DMS53 treated with DMSO at 0.1 percent for 48 hours (cell line): ENCODE results near the gene BCL2.
"Not testable (repeated sequence)": the region's sequence is repeated elsewhere in the genome, so short reads cannot be mapped to it uniquely, and the experiment has no call there.

Experiments
- DNase-seq: peaks from one replicate; lab custom pipeline; 2025; ENCODE audit not compliant: unreplicated experiment; lab: John Stamatoyannopoulos, UW

The BCL2 gene

GRCh38 chr18:63236921-63237846, 82.4 kb downstream of the BCL2 start:
- no peak for DNase-seq

- no peak for DNase-seq
Observed at GRCh38 chr18:63236406-63236805, 83.2 kb downstream of the BCL2 start.

DNA sequence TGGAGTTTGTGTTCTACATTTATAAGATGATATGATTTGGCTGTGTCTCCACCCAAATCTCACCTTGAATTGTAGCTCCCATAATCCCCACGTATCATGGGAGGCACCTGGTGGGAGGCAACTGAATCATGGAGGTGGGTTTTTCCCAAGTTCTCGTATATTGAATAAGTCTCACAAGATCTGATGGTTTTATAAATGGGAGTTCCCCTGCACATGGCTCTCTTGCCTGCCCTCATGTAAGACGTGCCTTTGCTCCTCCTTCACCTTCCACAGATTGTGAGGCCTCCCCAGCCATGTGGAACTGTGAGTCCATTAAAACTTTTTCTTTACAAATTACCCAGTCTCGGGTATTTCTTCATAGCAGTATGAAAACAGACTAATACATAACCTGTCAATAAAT, 83.6 kb downstream of the BCL2 start:
- DNase-seq, result not testable (repeated sequence)

DNA sequence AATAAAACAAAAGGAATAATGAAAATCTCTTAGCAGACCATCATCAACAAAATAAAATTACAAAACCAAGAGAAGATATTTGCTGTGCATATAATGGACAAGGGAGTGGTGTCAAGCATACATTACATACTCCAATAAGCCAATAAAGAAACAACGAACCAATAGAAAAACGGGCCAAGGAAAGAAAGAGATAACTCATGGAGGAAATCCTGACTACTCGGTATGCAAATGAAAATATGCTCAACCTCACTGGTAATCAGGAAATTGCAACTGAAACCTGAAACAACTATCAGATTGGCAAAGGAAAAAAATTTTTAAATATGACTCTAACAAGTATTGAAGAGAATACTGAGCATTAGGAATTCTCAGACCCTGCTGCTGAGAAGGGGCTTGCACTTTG, 84.7 kb downstream of the BCL2 start:
- DNase-seq, result no peak

DNA sequence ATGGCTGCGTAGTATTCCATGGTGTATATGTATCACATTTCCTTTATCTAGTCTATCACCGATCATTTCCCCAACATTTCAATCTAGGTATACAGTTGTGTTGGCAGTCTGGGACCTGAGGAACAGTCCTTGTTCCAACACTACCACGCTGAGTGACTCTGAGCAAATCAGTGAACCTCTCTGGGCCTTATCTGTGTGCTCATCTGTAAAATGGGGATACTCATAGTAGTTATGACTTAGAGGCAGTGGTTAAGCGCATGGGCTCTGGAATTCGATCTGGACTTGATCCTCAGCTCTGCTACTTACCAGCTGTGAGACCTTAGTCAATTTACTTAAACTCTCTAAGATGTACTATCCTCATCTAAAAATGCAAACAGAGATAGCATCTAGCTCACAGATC, 85.1 kb downstream of the BCL2 start:
- no peak for DNase-seq

DNA sequence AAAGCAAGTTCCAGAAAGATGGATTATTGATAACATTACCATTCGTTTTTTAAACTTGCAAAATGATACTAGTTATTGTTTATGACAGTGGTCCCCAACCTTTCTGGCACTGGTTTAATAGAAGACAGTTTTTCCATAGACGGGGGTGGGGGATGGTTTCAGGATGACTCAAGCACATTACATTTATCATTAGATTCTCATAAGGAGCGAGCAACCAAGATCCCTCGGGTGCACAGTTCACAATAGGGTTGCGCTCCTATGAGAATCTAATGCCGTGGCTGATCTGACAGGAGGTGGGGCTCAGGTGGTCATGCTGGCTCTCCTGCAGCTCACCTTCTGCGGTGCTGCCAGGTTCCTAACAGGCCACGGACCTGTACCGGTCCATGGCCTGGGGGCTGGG, 86.2 kb downstream of the BCL2 start:
- no peak for DNase-seq

DNA sequence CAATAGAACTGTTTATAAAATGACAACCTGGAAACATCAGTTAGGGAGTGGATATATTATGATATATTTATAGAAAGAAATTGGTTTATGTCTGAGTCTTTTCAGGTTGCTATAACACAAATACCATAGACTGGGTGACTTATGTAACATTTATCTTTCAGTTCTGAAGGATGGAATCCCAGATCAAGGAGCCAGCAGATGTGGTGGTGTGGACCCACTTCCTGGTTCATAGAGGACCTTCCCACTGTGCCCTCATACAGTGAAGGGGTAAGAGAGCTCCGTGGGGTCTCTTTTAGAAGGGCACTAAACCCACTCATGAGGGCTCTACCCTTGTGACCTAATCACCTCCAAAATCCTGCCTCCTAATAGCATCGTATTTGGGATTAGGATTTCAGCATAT, 86.7 kb downstream of the BCL2 start:
- DNase-seq, result no peak

DNA sequence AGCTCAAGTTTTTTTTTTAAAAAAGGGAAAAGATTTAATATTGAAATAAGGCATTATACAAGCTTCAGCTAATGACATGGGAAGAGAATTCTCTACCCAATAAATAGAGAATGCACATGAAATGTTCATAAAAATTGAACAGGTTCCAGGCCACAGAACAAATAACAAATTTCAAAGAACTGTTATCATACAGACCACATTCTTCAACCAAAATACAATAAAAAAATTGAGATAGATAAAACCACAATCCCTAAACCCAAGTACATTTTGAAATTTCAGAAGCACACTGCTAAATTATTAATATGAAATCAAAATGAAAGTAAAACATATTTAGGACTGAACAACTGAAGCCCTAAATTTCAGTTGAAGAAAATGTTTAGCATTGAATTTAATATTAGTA, 89.6 kb downstream of the BCL2 start:
- DNase-seq, result no peak

DNA sequence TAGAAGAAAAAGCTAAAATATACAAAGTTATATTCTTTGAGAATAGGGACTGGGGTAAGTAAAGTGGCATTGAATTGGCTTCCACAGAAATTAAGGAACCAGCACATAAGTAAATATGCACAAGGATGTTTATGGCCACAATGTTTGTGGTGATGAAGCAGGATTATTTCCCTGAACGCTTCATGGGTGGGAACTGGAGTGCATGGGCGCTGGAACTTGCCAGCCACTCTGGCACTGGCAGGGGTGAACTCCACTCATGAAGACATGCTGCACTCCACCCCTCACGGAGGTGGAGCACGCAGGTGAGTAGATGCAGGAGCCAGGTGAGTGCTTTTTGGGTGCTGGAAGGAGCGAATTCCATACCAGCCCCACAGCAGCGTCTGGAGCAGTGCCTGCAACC, 94.1 kb downstream of the BCL2 start:
- peak; percentile 76 for DNase-seq

- no peak for DNase-seq
Observed at GRCh38 chr18:63224630-63225029, 94.9 kb downstream of the BCL2 start.

GRCh38 chr18:63223837-63224236, 95.7 kb downstream of the BCL2 start:
- DNase-seq, result no peak

DNA sequence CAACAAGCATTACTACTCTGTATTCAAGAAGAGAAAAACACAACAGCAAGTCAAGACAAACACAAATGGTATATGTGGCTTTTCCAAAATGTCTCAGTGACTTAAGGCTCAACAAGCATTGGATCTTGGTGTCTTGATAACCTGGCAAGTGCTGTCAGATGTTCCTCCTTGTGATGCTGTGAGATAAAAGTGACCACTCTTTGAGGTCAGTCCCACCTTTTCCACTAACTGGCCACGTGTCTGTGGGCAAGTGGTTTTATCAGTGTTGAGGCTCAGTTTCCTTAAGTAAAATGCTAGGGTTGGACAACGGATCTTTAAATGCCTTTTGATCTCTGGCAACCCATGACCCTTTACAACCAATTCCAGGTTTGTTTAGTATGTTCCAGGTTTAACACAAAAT, 98.7 kb downstream of the BCL2 start:
- DNase-seq, result no peak

- DNase-seq, result no peak
Observed at GRCh38 chr18:63218472-63218871, 101.1 kb downstream of the BCL2 start.

- DNase-seq, result peak; percentile 97
Observed at GRCh38 chr18:63216516-63217311, 102.9 kb downstream of the BCL2 start.

DNA sequence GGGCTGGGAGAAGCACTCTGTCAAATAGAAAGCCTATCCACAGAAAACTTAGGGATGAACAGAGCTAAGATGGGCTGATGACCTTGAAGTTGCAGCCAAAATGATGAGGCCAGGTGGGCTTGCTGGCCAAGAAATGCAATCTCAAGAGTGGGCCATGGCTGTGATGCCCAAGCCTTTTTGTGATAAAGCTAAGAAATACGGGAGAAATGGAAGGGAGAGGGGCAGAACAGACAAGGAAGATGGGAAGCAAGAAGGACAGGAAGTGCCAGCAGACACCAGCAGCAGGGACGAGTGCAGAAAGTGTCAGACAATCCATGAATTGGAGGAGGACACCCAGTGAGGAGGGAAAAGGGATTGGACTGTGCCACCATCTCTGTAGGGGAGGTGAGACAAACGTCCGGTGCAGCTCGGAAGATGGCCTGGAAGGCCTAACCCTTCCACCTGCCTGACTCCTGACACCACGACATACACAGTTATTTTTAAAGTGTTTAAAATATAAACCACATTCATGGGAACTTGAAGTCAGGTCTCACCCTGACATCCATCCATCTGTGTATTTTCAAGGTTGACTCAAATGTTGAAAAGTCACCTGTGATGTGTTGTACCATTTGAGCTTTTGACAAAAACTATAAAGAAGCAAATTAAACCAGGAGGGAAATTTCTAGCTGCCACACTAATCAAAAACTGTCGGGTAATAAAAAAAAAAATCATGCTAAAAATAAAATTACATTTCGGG, 105.5 kb downstream of the BCL2 start:
- no peak for DNase-seq

GRCh38 chr18:63213331-63213900, 106.2 kb downstream of the BCL2 start:
- no peak for DNase-seq

DNA sequence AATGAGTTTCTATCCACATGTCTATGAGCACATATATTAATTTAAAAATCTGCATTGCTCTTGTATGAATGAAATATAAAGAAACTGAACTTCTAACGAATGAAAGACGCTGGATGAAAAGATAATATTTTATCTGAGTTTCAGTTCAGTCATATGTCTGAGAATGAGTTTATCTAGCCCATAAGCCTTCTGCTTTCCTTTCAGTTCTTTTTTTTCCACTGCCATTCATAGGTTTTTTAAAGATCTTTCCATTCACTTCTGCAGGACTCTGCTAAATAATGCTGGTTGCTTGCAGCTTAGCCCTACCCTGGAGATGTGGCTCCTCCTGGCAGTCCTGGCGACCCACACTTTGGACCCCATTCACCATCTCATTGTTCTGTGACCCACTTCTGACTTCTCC, 109.0 kb downstream of the BCL2 start:
- DNase-seq, result no peak

DNA sequence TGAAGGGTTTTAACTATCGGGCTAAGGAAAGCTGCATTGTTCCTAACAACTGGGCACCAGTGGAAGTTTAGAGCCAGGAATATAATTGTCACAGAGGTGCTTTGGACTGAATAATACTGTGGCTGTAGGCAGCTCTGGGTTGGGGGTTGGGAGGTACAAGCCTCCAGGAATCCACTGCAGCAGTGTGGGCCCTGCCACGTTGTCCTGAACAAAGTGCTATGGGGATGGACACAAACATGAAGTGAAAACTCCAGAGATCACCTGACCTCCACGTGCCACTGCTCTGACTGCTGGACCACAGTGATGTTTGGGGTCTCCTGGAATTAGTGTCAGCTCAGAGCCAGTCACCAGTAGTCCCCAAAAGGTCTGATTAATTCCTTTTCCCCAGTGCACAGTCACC, 110.9 kb downstream of the BCL2 start:
- peak; percentile 81 for DNase-seq

DNA sequence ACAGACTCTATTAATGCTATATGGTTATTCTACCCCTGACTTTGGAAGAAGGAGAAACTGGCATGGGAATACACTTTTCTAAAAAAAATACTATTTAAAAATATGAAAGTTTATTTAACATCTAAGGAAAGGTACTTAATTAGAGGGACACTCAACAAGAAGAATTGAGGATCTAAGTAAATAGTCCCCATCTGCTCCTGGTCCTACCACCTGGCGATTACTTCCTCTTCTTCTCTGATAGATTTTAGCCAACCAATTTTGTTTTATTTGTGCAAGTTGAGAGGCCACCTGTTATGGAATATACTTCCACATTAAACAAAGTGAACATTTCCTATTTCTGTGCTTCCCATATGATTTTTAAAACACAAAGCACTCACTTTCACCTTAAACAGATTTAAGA, 111.7 kb downstream of the BCL2 start:
- peak; percentile 94 for DNase-seq

GRCh38 chr18:63207143-63207790, 112.3 kb downstream of the BCL2 start:
- DNase-seq, result peak; percentile 99
